AG04450 (cell line): Measurements from ENCODE around the gene KIF14. TPM values are rescaled to one million over a fixed set of nuclear protein-coding genes. Genes with fewer than 3 reads are reported as not detected.

Experiments
- CTCF ChIA-PET: fragments of 300-600, 350-600 bp; formaldehyde crosslinking; extraction: SDS; loops from one replicate; lab custom pipeline; 2022; ENCODE audit warnings: antibody characterized with exemption, inconsistent platforms; lab: Charles Lee
- POLR2A ChIA-PET: fragments of 350-600 bp; formaldehyde crosslinking; extraction: SDS; loops from one replicate; lab custom pipeline; 2021; ENCODE audit warnings: antibody characterized with exemption, inconsistent platforms; lab: Yijun Ruan, JAX
- DNase-seq: peaks from one replicate; pipeline ENCODE4 v3.0.0-alpha.2; 2011; ENCODE audit warnings: low read depth, low spot score
- H3K27ac ChIP-seq: one replicate; pipeline ENCODE4 v1.5.1; 2012; ENCODE audit warnings: low read depth, low read length, control low read depth
- H3K27me3 ChIP-seq: one replicate; pipeline ENCODE4 v1.6.0; 2012; ENCODE audit warnings: low read length; ENCODE audit not compliant: control insufficient read depth, insufficient read depth
- H3K4me3 ChIP-seq: 2 replicates; pipeline ENCODE4 v1.5.1; 2011; ENCODE audit warnings: mild to moderate bottlenecking, low read depth, low read length, control low read depth
- H3K9me3 ChIP-seq: 2 replicates; pipeline ENCODE4 v1.5.1; 2012; ENCODE audit warnings: low read length; ENCODE audit not compliant: control insufficient read depth, insufficient read depth
- polyA plus RNA-seq: library from polyadenylated mRNA; depleted of rRNA; stranded (reverse); fragments of >200 nt; gene quantifications from 2 replicates; pipeline ENCODE4 v1.2.3, GENCODE V29; 2011
- TF ChIP-seq, protein P1 (sequence below): IDR thresholded peaks from 2 replicates; pipeline ENCODE4 v1.5.1; 2011; ENCODE audit warnings: low read depth, low read length, control low read depth, inconsistent platforms

The KIF14 gene
- polyA plus RNA-seq, 1 experiment: 2.9 TPM

DNA sequence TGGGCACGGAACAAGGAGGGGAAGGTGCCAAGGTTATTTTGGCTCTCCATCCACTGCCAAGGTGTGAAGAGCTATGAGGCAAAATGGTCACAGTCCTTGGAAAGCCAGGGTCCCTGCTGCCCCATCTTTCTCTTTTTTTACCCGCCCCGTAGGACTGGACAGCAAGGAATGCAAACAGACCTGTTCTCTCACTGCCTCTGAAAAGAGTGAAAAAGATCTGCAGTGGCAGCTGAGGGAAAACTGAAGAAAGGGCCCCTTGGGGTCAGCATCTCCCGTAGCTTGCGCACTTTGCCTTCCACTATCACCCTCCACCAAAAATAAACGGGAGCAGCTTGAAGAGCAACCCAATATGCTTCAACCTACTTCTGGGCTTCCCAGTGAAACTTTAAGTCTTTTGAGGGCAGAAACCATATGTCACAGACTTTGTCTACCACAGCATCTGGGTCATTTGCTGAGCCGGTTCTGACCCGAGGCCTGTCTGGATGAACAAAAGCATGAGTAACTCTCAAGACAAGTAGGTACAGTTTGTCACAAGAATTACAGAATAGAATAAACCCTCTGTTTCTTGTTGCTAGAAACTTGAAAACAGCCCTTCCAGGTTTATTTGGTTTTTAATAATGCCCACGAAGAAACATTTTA is 9.4 kb upstream of the KIF14 start:
- Histone ChIP-seq H3K27ac (no peak overlapping the region), H3K27me3 (no peaks in the 10 kb centered on the region), H3K4me3 (no peak overlapping the region), H3K9me3 (no peaks in the 10 kb centered on the region)
- ChIA-PET POLR2A (no interaction called here), CTCF (interaction anchor here (1.4 kb wide), 2 partner anchors 8 to 173 kb away, joined by 6 to 9 read pairs; no protein-coding TSS in a partner anchor)
- TF ChIP-seq, protein P1, sequence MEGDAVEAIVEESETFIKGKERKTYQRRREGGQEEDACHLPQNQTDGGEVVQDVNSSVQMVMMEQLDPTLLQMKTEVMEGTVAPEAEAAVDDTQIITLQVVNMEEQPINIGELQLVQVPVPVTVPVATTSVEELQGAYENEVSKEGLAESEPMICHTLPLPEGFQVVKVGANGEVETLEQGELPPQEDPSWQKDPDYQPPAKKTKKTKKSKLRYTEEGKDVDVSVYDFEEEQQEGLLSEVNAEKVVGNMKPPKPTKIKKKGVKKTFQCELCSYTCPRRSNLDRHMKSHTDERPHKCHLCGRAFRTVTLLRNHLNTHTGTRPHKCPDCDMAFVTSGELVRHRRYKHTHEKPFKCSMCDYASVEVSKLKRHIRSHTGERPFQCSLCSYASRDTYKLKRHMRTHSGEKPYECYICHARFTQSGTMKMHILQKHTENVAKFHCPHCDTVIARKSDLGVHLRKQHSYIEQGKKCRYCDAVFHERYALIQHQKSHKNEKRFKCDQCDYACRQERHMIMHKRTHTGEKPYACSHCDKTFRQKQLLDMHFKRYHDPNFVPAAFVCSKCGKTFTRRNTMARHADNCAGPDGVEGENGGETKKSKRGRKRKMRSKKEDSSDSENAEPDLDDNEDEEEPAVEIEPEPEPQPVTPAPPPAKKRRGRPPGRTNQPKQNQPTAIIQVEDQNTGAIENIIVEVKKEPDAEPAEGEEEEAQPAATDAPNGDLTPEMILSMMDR: no peak
- DNase-seq: no peak

DNA sequence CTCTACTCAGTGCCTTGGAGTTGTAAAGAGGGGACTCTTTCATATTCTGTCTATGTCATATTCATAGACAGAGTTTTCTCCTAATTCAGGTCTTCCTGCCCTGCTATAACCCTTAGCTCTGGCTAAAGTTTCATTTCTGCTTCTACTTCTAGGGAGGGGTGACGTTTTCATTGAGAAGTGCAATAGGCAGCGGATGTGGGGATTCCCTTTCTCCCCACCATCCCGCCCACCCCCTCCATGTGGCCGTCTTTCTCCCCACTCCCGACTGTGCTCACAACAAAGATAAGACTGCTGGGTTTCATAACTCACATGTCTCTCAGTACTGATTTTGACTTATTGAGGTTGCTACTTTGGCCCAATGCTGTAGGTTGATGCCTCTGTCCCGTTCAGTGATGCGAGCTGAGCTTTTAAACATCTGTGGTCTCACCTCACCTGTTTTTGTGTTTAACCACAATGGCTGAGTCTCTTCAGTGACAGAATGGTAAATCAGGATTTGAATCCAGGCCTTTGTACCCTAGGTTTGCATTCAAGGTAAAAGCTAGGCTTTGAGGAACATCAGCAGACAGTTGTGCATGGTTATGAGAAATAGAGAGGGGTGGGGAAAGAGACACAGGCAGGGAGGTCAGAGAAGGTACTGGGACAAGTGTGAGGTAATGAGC is 7.8 kb upstream of the KIF14 start:
- no peak for DNase-seq
- CTCF ChIA-PET: no interaction called here
- no peak overlapping the region for H3K4me3 ChIP-seq
- H3K9me3 ChIP-seq: no peaks in the 10 kb centered on the region
- POLR2A ChIA-PET: no interaction called here
- H3K27ac ChIP-seq: no peak overlapping the region
- TF ChIP-seq, protein P1: no peak
- no peaks in the 10 kb centered on the region for H3K27me3 ChIP-seq

DNA sequence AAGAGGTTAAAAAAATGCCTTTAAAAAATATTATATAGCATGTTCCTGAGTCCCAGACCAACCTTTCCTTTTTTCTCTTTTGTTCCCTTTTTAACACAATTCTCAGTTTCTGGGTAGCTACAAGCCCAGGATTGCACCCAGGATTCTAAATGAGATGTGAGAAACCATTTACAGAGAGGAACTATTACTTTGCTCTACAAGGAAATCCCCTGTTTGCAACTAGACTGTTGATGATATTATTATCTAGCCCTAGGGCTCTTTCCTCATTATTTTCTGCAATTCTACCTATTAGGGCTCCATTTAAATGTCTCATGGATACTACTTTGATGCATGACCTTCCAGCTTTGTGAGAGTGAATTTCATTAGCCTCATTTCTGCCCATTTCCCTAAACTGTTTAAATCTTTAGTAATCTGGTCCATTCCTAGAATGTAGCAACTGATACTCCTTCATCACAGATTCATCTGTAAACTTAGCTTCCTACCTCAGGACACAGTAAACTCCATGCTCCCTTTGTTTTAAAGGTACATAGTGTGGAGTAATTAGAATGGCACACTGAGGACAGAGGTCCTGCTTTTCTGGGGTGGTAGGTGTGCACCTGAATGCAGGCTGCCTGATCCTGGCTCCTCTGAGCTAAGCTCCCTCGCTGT is 7.1 kb upstream of the KIF14 start:
- no peak overlapping the region for H3K4me3 ChIP-seq
- POLR2A ChIA-PET: no interaction called here
- no peak for DNase-seq
- no peaks in the 10 kb centered on the region for H3K27me3 ChIP-seq
- TF ChIP-seq, protein P1: no peak
- no peak overlapping the region for H3K27ac ChIP-seq
- no peaks in the 10 kb centered on the region for H3K9me3 ChIP-seq
- CTCF ChIA-PET: interaction anchor here (0.7 to 0.9 kb wide), 2 partner anchors 80 to 211 kb away, joined by 3 read pairs; no protein-coding TSS in a partner anchor

DNA sequence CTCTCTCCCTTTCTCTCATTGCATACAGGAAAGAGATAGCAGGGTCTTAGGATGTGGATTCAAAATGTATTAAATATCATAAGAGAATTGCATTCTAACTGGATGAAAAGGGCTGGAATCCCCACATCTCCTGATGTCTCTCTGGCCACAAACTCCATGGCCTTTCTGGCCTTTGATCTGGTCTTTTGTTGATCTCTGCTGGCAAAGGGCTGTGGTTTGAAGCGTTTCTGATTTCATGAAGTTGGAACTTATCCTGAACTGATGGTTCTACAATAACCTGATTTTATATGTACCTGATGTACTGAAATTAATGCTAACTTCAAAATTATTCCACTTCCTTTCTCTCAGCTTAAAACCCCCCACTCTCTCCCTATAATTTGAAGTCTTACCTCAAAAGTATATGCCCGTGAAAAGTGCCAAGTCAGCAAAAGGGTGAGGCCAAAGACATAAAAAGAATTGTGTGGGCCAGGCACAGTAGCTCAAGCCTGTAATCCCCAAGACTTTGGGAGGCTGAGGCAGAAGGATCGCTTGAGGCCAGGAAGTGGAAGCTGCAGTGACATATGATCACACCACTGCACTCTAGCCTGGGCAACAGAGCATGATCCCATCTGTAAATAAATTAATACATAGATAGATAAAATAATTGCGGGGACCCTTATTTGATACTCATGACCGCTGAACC is 6.4 kb upstream of the KIF14 start:
- DNase-seq: no peak
- no peak overlapping the region for H3K4me3 ChIP-seq
- TF ChIP-seq, protein P1: no peak
- ChIA-PET CTCF (interaction anchor here (0.7 to 1.7 kb wide), 3 partner anchors 79 to 219 kb away, joined by 3 to 4 read pairs (median 3); no protein-coding TSS in a partner anchor), POLR2A (no interaction called here)
- H3K9me3 ChIP-seq: no peaks in the 10 kb centered on the region
- no peaks in the 10 kb centered on the region for H3K27me3 ChIP-seq
- no peak overlapping the region for H3K27ac ChIP-seq
